Stimulated activated naive B cell treated with anti-CD40 and anti-IgM and Interleukin-4, amounts not matched to agents 10 μg/mL and 1 μg/mL and 100 μg/mL, for 72 hours (primary cell): ENCODE data around the gene ARL2BP.
A peak's percentile ranks its signal among the peaks of the same experiment; 100 is the strongest.
"Not testable (repeated sequence)": the region's sequence is repeated elsewhere in the genome, so short reads cannot be mapped to it uniquely, and the experiment has no call there.

Source experiments
- ATAC-seq, 2 donors: fragments of 150-1000 bp; cut with Tn5 transposase; replicated peaks; 2 replicates each; pipeline ENCODE4 v1.10.0; 2021; ENCODE audit warnings: moderate library complexity in 1 of 2
- DNase-seq: peaks from one replicate; pipeline ENCODE4 v3.0.0; 2021
- H3K27ac Mint-ChIP-seq: one replicate; pipeline ENCODE4 v1.8.0; 2022; ENCODE audit warnings: mild to moderate bottlenecking, mixed read lengths
- H3K27me3 Mint-ChIP-seq, 2 donors: one replicate each; pipeline ENCODE4 v1.8.0; 2022; ENCODE audit warnings: mixed read lengths in 2 of 2
- H3K36me3 Mint-ChIP-seq, 2 donors: one replicate each; pipeline ENCODE4 v1.8.0; 2022; ENCODE audit warnings: mixed read lengths in 2 of 2, mild to moderate bottlenecking in 1 of 2
- H3K4me1 Mint-ChIP-seq, 2 donors: one replicate each; pipeline ENCODE4 v1.8.0; 2022; ENCODE audit warnings: mixed read lengths in 2 of 2, mild to moderate bottlenecking in 1 of 2
- H3K4me3 Mint-ChIP-seq, 2 donors: one replicate each; pipeline ENCODE4 v1.8.0; 2022; ENCODE audit warnings: mild to moderate bottlenecking in 2 of 2, mixed read lengths in 2 of 2, moderate library complexity in 1 of 2
- H3K9me3 Mint-ChIP-seq, 2 donors: one replicate each; pipeline ENCODE4 v1.8.0; 2022; ENCODE audit warnings: mixed read lengths in 2 of 2, mild to moderate bottlenecking in 1 of 2

Gene ARL2BP

DNA sequence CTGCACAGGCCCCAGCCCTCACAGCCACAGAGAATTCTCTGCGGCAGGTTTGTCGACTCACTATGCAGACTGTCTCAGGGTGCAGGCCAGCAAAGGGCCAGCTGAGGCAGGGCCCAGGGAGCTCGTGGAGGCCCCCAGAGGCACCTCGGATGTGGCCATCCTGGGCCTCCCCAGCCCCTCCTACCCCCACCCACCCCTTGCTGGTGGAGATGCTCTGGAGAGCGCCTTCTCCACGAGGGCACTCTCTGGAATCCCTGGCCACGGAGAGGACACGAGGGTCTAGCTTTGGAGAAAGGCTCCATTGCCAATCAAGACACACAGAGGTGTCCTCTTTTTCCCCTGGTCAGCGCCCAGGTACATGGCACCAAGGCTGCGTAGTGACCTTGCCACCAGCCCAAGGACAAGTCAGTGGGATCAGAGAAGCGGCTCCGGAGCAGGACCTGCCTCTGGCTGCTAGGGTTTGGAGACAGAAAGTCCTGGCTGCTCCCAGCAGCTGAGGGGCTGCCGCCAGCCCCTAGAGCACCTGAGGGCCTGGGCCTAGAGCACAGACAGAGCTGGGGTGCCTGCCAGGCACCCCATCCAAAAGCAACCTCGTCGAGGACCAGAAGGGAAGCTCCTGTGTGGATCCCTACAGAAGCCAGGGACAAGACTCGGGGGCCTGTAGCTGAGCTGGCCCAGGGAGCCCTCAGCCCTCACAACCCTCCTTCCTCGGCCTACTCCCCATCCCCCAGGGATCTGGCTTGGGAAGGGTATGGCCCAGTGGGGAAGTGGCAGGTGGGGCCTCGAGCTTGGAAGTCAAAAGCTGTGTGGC, 18.7 kb downstream of the ARL2BP start:
- H3K27ac Mint-ChIP-seq: no peak overlapping the region
- peaks cover 5 to 10% of the 10 kb centered on the region in 2 donors for H3K4me1 Mint-ChIP-seq
- DNase-seq: no peak
- no peak for ATAC-seq
- H3K4me3 Mint-ChIP-seq: no peak overlapping the region
- H3K27me3 Mint-ChIP-seq: no peaks in the 10 kb centered on the region
- H3K9me3 Mint-ChIP-seq: no peaks in the 10 kb centered on the region
- no peaks in the 10 kb centered on the region for H3K36me3 Mint-ChIP-seq

DNA sequence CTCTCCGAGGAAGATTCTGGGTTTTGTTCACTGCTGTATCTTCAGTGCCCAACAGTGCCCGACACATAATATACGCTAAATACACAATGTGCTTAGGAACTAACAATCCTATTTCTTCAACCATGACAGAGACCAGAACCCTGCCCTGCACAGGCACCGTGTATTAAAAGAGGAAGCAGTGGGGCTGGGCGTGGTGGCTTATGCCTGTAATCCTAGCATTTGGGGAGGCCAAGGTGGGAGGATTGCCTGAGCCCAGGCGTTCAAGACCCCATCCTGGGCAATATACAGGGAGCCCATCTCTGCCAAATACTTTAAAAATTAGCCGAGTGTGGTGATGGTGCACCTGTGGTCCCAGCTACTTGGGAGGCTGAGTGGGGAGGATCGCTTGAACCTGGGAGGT, 19.3 kb downstream of the ARL2BP start:
- H3K36me3 Mint-ChIP-seq: no peaks in the 10 kb centered on the region
- H3K4me3 Mint-ChIP-seq: no peak overlapping the region
- DNase-seq: no peak
- H3K4me1 Mint-ChIP-seq: peaks cover 5 to 10% of the 10 kb centered on the region in 2 donors
- no peaks in the 10 kb centered on the region for H3K27me3 Mint-ChIP-seq
- H3K9me3 Mint-ChIP-seq: no peaks in the 10 kb centered on the region
- H3K27ac Mint-ChIP-seq: no peak overlapping the region
- ATAC-seq: peak in 1 of 2 donors; percentile 31

DNA sequence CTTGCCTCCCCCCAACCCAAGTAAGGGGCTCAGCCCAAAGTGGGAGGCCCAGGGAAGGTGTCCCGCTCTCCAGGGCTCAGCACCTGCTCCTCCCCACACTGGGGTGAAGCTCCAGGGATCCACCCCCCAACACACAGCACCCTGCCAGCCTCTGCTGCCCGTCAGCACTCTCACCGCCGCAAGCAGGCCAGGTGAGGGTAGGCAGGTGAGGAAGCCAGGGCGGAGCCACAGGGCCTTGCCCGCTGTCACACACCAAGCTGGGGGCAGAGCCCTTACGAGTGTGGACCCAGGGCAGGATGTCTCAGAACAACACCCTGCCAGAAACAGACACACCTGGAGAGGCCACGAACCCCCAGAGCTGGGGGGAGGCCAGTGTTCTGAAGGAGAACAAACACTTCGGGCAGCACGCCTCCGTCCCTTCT, 19.9 kb downstream of the ARL2BP start:
- no peak overlapping the region for H3K27ac Mint-ChIP-seq
- no peaks in the 10 kb centered on the region for H3K9me3 Mint-ChIP-seq
- no peaks in the 10 kb centered on the region for H3K27me3 Mint-ChIP-seq
- DNase-seq (no peak), ATAC-seq (no peak)
- H3K36me3 Mint-ChIP-seq: no peaks in the 10 kb centered on the region
- H3K4me3 Mint-ChIP-seq: no peak overlapping the region
- peaks cover 4 to 8% of the 10 kb centered on the region in 2 donors for H3K4me1 Mint-ChIP-seq

DNA sequence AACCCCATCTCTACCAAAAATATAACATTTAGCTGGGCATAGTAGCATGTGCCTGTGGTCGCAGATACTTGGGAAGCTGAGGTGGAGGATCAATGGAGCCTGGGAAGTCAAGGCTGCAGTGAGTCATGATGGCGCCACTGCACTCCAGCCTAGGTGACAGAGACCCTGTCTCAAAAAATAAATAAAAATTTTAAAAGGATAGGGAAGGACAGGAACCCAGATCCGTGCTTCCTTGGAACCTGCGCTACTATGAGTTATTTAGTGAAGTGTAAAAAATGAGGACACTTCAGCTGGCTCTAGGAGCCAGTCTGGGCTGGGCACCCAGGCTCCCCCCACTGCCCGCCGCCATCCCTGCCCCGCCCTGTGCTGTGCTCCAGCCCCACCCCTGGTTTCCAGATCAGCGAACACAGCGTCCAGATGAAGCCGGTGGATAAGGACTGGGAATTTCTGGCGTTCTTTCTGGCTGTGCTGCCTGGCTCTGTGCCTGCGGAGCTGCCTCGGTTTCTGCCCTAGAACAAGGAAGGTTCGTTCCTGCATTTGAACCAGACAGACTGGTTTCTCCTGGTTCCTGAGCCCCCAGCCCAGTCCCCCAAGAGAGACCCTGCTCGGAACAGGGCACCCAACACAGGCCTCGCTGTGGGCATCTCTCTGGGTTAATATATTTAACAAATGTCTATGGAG, 20.9 kb downstream of the ARL2BP start:
- Mint-ChIP-seq H3K27ac (no peak overlapping the region), H3K4me1 (no peaks in the 10 kb centered on the region), H3K9me3 (no peaks in the 10 kb centered on the region), H3K27me3 (no peaks in the 10 kb centered on the region), H3K4me3 (no peak overlapping the region), H3K36me3 (no peaks in the 10 kb centered on the region)
- no peak for DNase-seq
- no peak for ATAC-seq

DNA sequence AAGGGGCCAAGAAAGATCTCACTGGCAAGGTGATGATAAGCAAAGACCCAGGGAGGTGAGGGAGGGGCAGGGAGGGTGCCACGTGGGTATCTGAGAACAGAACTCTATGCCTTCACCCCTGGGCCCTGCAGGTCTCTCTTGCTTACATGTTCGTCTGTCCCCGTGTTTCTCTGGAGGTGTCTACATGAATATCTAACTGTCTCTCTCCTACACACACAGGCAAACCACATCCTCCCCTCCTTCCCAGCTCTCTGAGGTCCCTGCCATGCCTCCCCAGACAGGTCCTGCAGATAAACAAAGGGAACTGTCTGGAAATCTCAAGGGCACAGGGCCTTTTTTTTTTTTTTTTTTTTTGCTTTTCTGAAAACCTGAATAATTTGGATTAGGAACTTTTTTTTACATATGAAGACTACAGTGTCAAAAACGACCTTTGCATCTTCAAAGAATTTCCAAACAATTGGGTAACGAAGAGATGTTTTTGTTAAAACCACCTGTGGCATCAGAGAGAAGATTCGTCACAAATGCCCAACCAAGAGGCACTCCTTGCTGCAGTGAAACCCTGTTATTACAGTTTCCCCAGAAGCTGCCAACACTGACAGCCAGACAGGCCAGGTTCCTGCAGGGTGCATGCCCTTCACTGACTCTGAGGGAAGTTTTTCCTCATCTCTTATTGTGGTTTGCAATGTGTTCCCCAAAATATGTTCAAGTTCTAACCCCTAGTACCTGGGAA, 21.6 kb downstream of the ARL2BP start:
- no peaks in the 10 kb centered on the region for H3K36me3 Mint-ChIP-seq
- no peaks in the 10 kb centered on the region for H3K9me3 Mint-ChIP-seq
- H3K27me3 Mint-ChIP-seq: no peaks in the 10 kb centered on the region
- no peak for ATAC-seq
- H3K4me1 Mint-ChIP-seq: no peaks in the 10 kb centered on the region
- no peak overlapping the region for H3K4me3 Mint-ChIP-seq
- H3K27ac Mint-ChIP-seq: peak overlapping the region; percentile 42
- DNase-seq: no peak

DNA sequence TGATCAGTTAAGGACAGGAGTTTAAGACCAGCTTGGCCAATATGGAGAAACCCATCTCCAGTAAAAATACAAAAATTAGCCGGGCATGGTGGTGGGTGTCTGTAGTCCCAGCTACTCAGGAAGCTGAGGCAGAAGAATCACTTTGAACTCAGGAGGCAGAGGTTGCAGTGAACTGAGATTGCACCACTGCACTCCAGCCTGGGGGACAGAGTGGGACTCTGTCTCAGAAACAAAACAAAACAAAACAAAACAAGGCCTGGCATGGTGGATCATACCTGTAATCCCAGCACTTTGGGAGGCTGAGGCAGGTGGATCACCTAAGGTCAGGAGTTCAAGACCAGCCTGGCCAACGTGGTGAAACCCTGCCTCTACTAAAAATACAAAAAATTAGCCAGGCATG, 22.3 kb downstream of the ARL2BP start:
- H3K27ac Mint-ChIP-seq, H3K9me3 Mint-ChIP-seq, DNase-seq, ATAC-seq, H3K27me3 Mint-ChIP-seq, H3K4me1 Mint-ChIP-seq, H3K36me3 Mint-ChIP-seq, H3K4me3 Mint-ChIP-seq: not testable (repeated sequence)

DNA sequence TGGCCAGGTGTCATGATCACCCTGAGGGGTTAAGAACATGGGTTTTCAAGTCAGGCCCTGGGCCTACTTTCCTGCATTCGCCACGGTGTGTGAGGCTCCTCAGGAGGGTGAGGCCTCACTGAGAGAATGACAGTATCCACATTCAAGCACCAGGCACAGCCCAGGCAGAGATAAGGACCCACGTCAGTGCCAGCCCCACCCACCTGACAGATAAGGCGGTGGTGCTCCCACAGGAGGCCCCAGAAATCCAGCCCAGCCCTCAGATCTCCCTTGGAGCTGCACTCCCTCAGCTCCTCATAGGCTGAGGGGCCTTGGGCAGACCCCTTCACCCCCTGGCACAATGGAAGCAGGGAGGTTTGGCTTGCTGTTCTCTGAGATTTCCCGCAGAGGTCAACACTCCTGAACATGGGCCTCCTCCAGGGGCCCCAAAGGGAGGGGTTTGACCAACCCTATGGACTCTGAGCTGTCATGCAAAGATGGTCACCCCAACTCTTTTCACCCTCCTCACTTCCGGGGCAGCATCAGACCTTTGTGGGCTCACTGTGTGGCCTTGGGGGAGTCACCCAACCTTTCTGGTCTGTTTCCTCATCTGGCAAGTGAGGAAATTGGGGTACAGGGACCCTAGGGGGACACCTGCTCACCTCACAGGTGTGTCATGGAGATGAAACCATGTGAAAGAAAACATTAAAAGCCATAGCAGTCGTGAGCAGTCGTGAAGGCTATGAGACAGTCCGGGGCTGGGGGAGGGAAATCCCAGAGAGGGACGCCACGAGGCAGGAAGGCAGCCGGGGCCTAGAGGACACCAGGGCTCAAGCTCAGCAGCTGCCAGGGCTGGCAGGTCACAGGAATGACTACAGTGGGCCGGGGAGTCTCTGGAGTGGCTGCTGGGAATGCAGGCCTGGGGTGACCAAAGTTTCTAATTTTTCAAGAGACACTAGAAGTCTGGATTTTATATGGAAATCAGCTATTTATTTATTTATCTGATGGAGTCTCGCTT, 24.0 kb downstream of the ARL2BP start:
- Mint-ChIP-seq H3K27ac (no peak overlapping the region), H3K9me3 (no peaks in the 10 kb centered on the region), H3K36me3 (no peaks in the 10 kb centered on the region), H3K4me3 (no peak overlapping the region), H3K27me3 (no peaks in the 10 kb centered on the region), H3K4me1 (no peaks in the 10 kb centered on the region)
- ATAC-seq (no peak), DNase-seq (no peak)

DNA sequence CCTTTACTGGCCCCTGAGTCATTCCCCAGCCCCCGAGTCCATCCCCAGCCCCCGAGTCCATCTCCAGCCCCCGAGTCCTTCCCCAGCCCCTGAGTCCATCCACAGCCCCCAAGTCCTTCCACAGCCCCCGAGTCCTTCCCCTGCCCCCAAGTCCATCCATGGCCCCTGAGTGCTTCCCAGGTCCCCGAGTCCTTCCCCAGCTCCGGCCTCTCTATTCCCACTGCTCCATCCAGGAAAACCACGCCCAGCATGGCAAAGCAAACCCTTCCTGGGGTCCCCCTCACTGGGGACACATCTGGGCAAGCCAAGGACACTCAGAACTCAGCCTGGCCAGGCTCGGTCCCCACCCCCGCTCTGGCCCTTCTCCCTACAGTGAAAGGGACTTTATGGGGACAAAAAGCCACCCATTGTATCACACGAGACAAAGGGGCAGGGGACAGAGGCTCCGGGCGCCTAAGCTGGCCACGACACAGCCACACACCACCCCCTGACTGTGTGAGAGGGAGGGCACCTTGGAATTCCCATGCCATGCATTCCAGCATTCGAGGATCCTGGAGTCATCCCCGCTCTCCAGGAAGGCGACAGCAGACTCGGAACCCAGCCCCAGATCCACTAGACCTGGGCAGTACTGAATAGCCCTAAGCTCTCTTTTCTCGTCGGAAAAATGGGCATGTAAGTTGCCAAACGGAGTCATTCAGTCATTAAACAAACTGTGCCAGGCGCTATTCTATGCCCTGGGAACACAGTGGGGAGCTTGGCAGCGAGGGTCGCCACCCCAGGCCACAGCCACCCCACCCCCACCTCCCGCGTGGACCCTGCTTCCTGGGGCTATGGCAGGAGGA, 25.4 kb downstream of the ARL2BP start:
- DNase-seq: no peak
- Mint-ChIP-seq H3K27ac (no peak overlapping the region), H3K4me3 (no peak overlapping the region), H3K4me1 (no peaks in the 10 kb centered on the region), H3K36me3 (no peaks in the 10 kb centered on the region), H3K9me3 (no peaks in the 10 kb centered on the region), H3K27me3 (peaks cover 0 to 3% of the 10 kb centered on the region in 2 donors)
- no peak for ATAC-seq

DNA sequence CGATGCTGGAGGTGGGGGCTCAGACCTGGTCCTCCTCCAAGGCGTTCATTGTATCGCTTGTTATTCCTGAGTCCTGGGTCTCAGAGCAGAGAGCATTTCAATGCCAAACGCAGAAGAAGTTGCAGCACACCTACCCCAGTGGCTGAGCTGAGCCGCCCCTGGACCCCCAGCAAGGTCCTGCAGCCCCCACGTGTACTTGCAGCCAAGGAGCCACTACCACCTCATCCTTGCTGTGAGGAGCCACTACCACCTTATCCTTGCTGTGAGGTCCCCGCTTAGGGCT, 25.9 kb downstream of the ARL2BP start:
- H3K4me3 Mint-ChIP-seq: no peak overlapping the region
- H3K9me3 Mint-ChIP-seq: no peaks in the 10 kb centered on the region
- no peaks in the 10 kb centered on the region for H3K36me3 Mint-ChIP-seq
- ATAC-seq (no peak), DNase-seq (no peak)
- H3K27me3 Mint-ChIP-seq: peaks cover 0 to 8% of the 10 kb centered on the region in 2 donors
- no peaks in the 10 kb centered on the region for H3K4me1 Mint-ChIP-seq
- H3K27ac Mint-ChIP-seq: no peak overlapping the region

DNA sequence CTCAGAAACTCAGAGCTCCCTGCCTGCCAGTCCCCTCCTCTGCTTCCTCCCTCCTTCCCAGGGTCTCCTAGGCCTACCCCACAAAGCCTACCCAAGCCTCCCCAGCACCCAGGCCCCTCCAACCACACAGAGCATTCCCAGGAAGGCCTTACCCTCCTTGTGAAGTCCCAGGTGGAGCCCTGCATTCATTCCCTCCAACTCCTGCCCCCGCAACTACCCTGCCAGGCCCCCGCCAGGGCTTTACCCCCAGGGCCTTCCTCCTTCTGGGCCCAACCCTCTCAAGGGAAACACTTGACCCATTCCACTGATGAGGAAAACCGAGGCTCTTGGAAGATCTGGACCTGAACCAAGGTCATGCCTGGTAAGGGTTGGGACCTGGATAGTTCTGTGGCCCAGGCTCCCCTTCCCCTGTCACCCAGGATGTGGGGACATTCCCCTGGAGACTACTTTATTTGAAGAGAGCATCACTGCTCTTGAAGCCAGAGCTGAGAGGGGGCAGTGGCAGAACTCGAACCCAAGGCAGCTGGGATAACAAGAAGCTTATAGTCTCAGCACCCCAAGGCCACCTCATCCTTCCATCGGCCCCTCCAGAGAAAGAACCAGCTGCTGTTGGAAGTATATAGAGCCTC, 26.9 kb downstream of the ARL2BP start:
- peaks cover 5% of the 10 kb centered on the region in 2 donors for H3K4me1 Mint-ChIP-seq
- DNase-seq (no peak), ATAC-seq (no peak)
- H3K27ac Mint-ChIP-seq: no peak overlapping the region
- no peaks in the 10 kb centered on the region for H3K36me3 Mint-ChIP-seq
- H3K27me3 Mint-ChIP-seq: peaks cover 5 to 8% of the 10 kb centered on the region in 2 donors
- H3K9me3 Mint-ChIP-seq: no peaks in the 10 kb centered on the region
- H3K4me3 Mint-ChIP-seq: no peak overlapping the region

DNA sequence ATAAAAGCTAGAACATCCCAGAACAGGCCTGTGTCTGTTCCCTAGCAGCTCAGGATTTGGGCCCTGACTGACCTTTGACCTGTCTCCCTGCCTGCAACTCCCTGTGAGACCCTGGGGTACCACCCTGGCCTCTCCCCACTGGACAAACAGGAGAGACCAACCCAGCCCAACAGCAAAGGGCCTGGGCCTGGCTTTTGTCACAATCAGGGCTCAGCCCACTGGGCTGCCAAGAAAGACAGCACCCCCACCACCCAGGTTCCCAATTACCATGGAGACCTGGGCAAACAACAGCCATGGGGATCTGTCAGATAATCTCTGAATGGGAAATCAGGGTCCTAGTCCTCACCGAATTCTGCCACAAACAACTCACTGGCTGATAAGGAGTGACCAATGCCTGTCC, 28.3 kb downstream of the ARL2BP start:
- H3K4me1 Mint-ChIP-seq: peaks cover 7 to 16% of the 10 kb centered on the region in 2 donors
- ATAC-seq (no peak), DNase-seq (no peak)
- H3K4me3 Mint-ChIP-seq: no peak overlapping the region
- no peak overlapping the region for H3K27ac Mint-ChIP-seq
- H3K27me3 Mint-ChIP-seq: peaks cover 5 to 15% of the 10 kb centered on the region in 2 donors
- H3K9me3 Mint-ChIP-seq: no peaks in the 10 kb centered on the region
- no peaks in the 10 kb centered on the region for H3K36me3 Mint-ChIP-seq

DNA sequence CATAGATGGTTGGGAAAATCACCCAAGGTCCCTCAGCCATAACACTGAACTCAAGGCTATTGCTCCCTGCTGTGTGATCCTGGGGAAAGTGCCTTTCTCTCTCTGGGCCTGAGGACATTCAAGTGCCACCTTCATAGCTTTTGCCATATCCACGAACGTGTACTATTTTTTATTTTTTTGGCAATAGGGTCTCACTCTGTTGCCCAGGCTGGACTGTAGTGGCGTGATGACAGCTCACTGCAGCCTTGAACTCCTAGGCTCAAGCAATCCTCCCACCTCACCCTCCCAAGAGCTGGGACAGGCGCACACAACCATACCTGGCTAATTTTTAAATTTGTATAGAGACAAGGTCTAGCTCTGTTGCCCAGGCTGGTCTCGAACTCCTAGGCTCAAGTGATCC, 28.8 kb downstream of the ARL2BP start:
- no peak overlapping the region for H3K27ac Mint-ChIP-seq
- ATAC-seq (no peak), DNase-seq (no peak)
- no peaks in the 10 kb centered on the region for H3K36me3 Mint-ChIP-seq
- H3K9me3 Mint-ChIP-seq: no peaks in the 10 kb centered on the region
- peaks cover 5 to 18% of the 10 kb centered on the region in 2 donors for H3K27me3 Mint-ChIP-seq
- peaks cover 7 to 16% of the 10 kb centered on the region in 2 donors for H3K4me1 Mint-ChIP-seq
- H3K4me3 Mint-ChIP-seq: no peak overlapping the region

DNA sequence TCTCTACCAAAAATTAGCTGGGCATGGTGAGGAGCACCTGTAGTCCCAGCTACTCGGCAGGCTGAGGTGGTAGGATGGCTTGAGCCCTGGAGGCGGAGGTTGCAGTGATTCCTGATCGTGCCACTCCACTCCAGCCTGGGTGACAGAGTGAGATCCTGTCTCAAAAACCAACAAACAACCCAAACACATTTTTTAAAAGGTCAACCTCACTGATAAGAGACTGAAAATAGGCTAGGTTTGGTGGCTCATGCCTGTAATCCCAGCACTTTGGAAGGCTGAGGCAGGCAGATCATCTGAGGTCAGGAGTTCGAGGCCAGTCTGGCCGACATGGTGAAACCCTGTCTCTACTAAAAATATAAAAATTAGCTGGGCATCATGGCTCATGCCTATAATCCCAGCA, 30.9 kb downstream of the ARL2BP start:
- not testable (repeated sequence) for H3K36me3 Mint-ChIP-seq, H3K9me3 Mint-ChIP-seq, H3K4me3 Mint-ChIP-seq, ATAC-seq, H3K27ac Mint-ChIP-seq, DNase-seq
- Mint-ChIP-seq H3K4me1 (peaks cover 7 to 16% of the 10 kb centered on the region in 2 donors), H3K27me3 (peaks cover 5 to 22% of the 10 kb centered on the region in 2 donors)
